Endothelial cell of umbilical vein (primary cell): ENCODE results near the gene ZER1. TPM values are rescaled to one million over a fixed set of nuclear protein-coding genes. Genes with fewer than 3 reads are reported as not detected.

ENCODE experiments used
- BruUV-seq: library from RNA; stranded (reverse); fragments of 400-500 nt; replicated peaks from 2 replicates; lab custom pipeline; 2021; lab: Mats Ljungman, UMichigan
- CTCF ChIA-PET: fragments of 300-600, 350-600 bp; sonication (Branson Sonifier 250); formaldehyde crosslinking; loops from one replicate; lab custom pipeline; 2021; ENCODE audit warnings: antibody characterized with exemption, inconsistent platforms; lab: Charles Lee
- POLR2A ChIA-PET: fragments of 300-600, 350-600 bp; sonication (Branson Sonifier 250); formaldehyde crosslinking; loops from one replicate; lab custom pipeline; 2021; ENCODE audit warnings: antibody characterized with exemption, inconsistent platforms; lab: Charles Lee
- DNase-seq: peaks from one replicate; pipeline ENCODE4 v3.0.0-alpha.2; 2011; ENCODE audit warnings: low read depth, low spot score
- FAIRE-seq: peaks from 2 replicates; lab custom pipeline; 2011; peaks lifted over from hg19 to GRCh38; lab: Jason Lieb, UNC
- H2AFZ ChIP-seq: 2 replicates; pipeline ENCODE4 v1.6.0; 2012; ENCODE audit warnings: low read depth, low read length, control low read depth, inconsistent platforms
- H3K27ac ChIP-seq: 2 replicates; pipeline ENCODE4 v1.5.1; 2011; ENCODE audit warnings: low read depth, mild to moderate bottlenecking, control low read depth, low read length, moderate library complexity; ENCODE audit not compliant: insufficient read depth
- H3K27me3 ChIP-seq, 2 experiments: 2 replicates each; pipeline versions ENCODE4 v1.6.0 to v1.6.1; 2011; ENCODE audit warnings: low read length in 2 of 2, mixed read lengths in 1 of 2; ENCODE audit not compliant: control insufficient read depth in 2 of 2, insufficient read depth in 2 of 2
- H3K36me3 ChIP-seq, 2 experiments: 2 replicates in 1 of 2; 3 replicates in 1 of 2; pipeline ENCODE4 v1.5.1; 2011; ENCODE audit warnings: low read length in 2 of 2, mild to moderate bottlenecking in 1 of 2, moderate library complexity in 1 of 2; ENCODE audit not compliant: control insufficient read depth in 2 of 2, insufficient read depth in 2 of 2; ENCODE audit errors: extremely low read depth in 1 of 2
- H3K4me1 ChIP-seq: 3 replicates; pipeline ENCODE4 v1.5.1; 2011; ENCODE audit warnings: mild to moderate bottlenecking, low read length; ENCODE audit not compliant: control insufficient read depth, insufficient read depth; ENCODE audit errors: extremely low read depth
- H3K4me2 ChIP-seq: 2 replicates; pipeline ENCODE4 v1.6.1; 2011; ENCODE audit warnings: low read length, control low read depth, mixed read lengths; ENCODE audit not compliant: insufficient read depth
- H3K4me3 ChIP-seq, 3 experiments: fragments of 200-600 bp in 1 of 3; sonication (generic), shearing (Covaris generic) in 1 of 3; replicated peaks in 1 of 3; 2 replicates each; pipeline ENCODE4 v1.5.1; 2011 to 2016; ENCODE audit warnings: control low read depth in 3 of 3, low read length in 3 of 3, mild to moderate bottlenecking in 2 of 3, inconsistent platforms in 1 of 3, low read depth in 1 of 3, moderate library complexity in 1 of 3; ENCODE audit not compliant: insufficient read depth in 1 of 3
- H3K79me2 ChIP-seq: 2 replicates; pipeline ENCODE4 v1.6.0; 2012; ENCODE audit warnings: low read length, inconsistent platforms; ENCODE audit not compliant: control insufficient read depth, insufficient read depth
- H3K9ac ChIP-seq: replicated peaks from 2 replicates; pipeline ENCODE3; 2011; ENCODE audit warnings: low read length, control low read depth; ENCODE audit not compliant: insufficient read depth; ENCODE audit errors: extremely low read depth
- H3K9me1 ChIP-seq: replicated peaks from 3 replicates; pipeline ENCODE4 v1.6.0; 2011; ENCODE audit warnings: mild to moderate bottlenecking, low read length; ENCODE audit not compliant: control insufficient read depth, insufficient read depth; ENCODE audit errors: extremely low read depth
- H3K9me3 ChIP-seq: replicated peaks from 2 replicates; pipeline ENCODE4 v1.5.1; 2012; ENCODE audit warnings: low read length, inconsistent platforms; ENCODE audit not compliant: control insufficient read depth, insufficient read depth
- H4K20me1 ChIP-seq: replicated peaks from 2 replicates; pipeline ENCODE3; 2011; ENCODE audit warnings: mild to moderate bottlenecking, low read length; ENCODE audit not compliant: control insufficient read depth, insufficient read depth; ENCODE audit errors: extremely low read depth
- EZH2 ChIP-seq: IDR thresholded peaks from 2 replicates; pipeline ENCODE4 v1.6.1; 2012; ENCODE audit warnings: borderline replicate concordance, low read depth, mild to moderate bottlenecking, moderate library complexity, low read length, inconsistent platforms; ENCODE audit not compliant: severe bottlenecking
- FOS ChIP-seq: IDR thresholded peaks from 2 replicates; pipeline ENCODE4 v1.6.1; 2011; ENCODE audit warnings: mild to moderate bottlenecking, low read length, moderate library complexity, borderline replicate concordance; ENCODE audit not compliant: insufficient read depth
- JUN ChIP-seq: IDR thresholded peaks from 2 replicates; pipeline ENCODE4 v1.6.1; 2011; ENCODE audit warnings: borderline replicate concordance, low read depth; ENCODE audit not compliant: insufficient read length, insufficient read depth
- POLR2A ChIP-seq: IDR thresholded peaks from 2 replicates; pipeline ENCODE4 v1.6.1; 2012; ENCODE audit warnings: low read depth, mild to moderate bottlenecking, control low read depth, low read length
- POLR2AphosphoS5 ChIP-seq: IDR thresholded peaks from 2 replicates; pipeline ENCODE4 v1.6.1; 2012; ENCODE audit warnings: low read depth, mild to moderate bottlenecking, control low read depth, low read length, moderate library complexity; ENCODE audit not compliant: insufficient read depth
- dilution Hi-C: fragments of 300-500 bp; cut with MboI; formaldehyde crosslinking; loops from one replicate; pipeline ENCODE4 v1.15.0; 2019; ENCODE audit warnings: low sequenced_read_pairs; ENCODE audit not compliant: extremely low pct_ligation_motif_present
- intact Hi-C: fragments of 100-400 bp; cut with micrococcal nuclease; formaldehyde crosslinking; loops from one replicate; pipeline ENCODE4 v1.10.0; 2022
- polyA plus RNA-seq, 4 experiments: library from polyadenylated mRNA; depleted of rRNA in 3 of 4; stranded (reverse) in 3 of 4; unstranded in 1 of 4; fragments of >200 nt; gene quantifications; 2 replicates each; pipeline versions ENCODE4 v1.2.1 to v1.2.3, GENCODE V29; 2011 to 2012; ENCODE audit warnings: missing spikeins in 1 of 4
- total RNA-seq: library from RNA; stranded (reverse); gene quantifications from 2 replicates; pipeline ENCODE4 v1.2.3, GENCODE V29; 2021
- TF ChIP-seq, protein P1 (sequence below): IDR thresholded peaks from 2 replicates; pipeline ENCODE4 v1.6.1; 2011; ENCODE audit not compliant: insufficient read depth, insufficient read length

The ZER1 gene
- total and polyA plus RNA-seq, 2 donors (not counting 3 experiments of a cell fraction or from before 2014, with no cell fraction given) = 23.0 to 29.9 TPM

DNA sequence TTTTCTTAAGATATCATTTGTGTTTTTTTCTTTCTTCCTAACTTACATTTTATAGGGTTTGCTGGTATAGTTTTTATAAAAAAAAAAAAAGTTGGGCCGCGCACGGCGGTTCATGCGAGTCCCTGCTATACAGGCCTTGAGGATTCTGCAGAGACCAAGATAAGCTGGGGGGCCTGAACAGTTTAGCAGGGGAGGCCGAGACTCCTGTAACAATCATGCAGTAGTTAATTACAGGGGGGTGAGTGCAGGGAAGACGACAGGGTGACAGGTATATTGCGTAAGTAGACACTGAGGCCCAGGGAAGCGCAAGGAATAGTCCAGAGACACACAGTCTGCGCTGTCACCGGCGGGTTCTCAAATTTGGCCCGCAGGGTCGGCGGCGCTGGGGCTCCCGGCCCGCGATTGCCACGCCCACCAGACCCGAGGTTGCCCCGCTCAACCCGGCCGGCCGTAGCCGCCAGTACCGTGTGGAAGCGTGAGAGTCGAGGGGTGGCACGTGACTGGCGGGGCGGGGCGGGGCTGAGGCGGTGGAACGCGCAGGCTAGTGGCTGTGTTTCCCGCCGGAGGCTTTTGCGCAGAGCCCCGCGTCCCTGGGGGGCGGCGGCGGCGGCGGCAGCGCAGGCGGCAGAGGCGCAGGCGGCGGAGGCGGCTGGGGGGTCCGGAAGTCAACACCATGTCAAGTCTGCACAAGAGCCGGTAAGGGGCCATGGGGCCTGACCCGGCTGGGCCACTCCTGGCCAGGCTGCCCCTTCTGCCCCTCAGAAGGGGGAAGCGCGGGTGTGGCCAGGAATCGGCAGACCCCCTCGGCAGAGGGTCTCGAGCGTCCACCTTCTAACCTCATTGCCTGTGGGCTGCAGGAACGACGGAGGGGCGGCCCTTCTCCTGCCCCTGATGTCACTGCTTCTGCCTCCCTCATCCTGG, 15.2 kb upstream of the ZER1 start, which contains the start of gene TBC1D13:
Gene TBC1D13 (plus strand): TSS at position 573 of the 921 bp plus-strand sequence. CDS start 101 bp downstream, at position 674.
- peak; percentile 82 for DNase-seq
- peak; percentile 86 for FAIRE-seq
- Histone ChIP-seq H3K27ac (no peak within 1 kb of the TSS), H3K79me2 (peaks cover 13% of the 10 kb centered on the region), H3K4me1 (peaks cover 11% of the 10 kb centered on the region), H3K9ac (peak within 1 kb of the TSS; percentile 35), H3K9me1 (no peaks in the 10 kb centered on the region), H4K20me1 (no peaks in the 10 kb centered on the region), H3K4me2 (peak within 1 kb of the TSS; percentile 71), H3K4me3 (peak within 1 kb of the TSS; percentile 50 to 94 (median 77)), H3K36me3 (peaks cover 7 to 11% of the 10 kb centered on the region in 2 experiments), H3K27me3 (no peaks in the 10 kb centered on the region), H3K9me3 (no peaks in the 10 kb centered on the region), H2AFZ (peak within 1 kb of the TSS; percentile 98)
- POLR2A ChIA-PET = no interaction called here
- BruUV-seq = no TSS peak
- no peak for TF ChIP-seq JUN
- peak; percentile 66 for TF ChIP-seq POLR2A
- peak; percentile 90 for TF ChIP-seq POLR2AphosphoS5
- TF ChIP-seq, protein P1, sequence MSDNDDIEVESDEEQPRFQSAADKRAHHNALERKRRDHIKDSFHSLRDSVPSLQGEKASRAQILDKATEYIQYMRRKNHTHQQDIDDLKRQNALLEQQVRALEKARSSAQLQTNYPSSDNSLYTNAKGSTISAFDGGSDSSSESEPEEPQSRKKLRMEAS = peak; percentile 76
- dilution Hi-C loops (no loop called here), intact Hi-C loops (loop anchor here (1.0 to 5.0 kb wide), 4 partner anchors 15 to 241 kb away; partner anchors contain the start of genes ENDOG and SH3GLB2)
- CTCF ChIA-PET = interaction anchor here (1.1 kb wide), 1 partner anchor 16 kb away, joined by 3 read pairs; no protein-coding TSS in a partner anchor

DNA sequence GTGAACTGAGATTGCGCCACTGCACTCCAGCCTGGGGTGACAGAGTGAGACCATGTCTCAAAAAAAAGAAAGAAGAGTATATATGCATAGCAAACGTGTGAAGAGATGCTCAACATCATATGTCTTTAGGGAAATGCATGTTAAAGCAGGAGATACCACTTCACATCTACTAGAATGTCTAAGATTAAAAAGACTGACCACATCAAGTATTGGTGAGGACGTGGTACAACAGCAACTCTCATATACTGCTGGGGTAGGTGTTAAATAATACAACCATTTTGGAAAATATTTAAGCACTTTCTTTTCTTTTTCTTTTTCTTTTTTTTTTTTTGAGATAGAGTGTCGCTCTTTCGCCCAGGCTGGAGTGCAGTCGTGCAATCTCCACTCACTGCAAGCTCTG, 13.7 kb upstream of the ZER1 start:
- Histone ChIP-seq H3K79me2 (peaks cover 13% of the 10 kb centered on the region), H3K27ac (no peak overlapping the region), H3K4me3 (no peak overlapping the region), H4K20me1 (no peaks in the 10 kb centered on the region), H3K9ac (no peak overlapping the region), H3K9me3 (no peaks in the 10 kb centered on the region), H2AFZ (no peak overlapping the region), H3K4me2 (no peak overlapping the region), H3K9me1 (no peaks in the 10 kb centered on the region), H3K36me3 (no peaks in the 10 kb centered on the region), H3K27me3 (no peaks in the 10 kb centered on the region), H3K4me1 (peaks cover 11% of the 10 kb centered on the region)
- dilution Hi-C loops = no loop called here
- intact Hi-C loops = loop anchor here (5.0 kb wide), 1 partner anchor 53 kb away; no protein-coding TSS in a partner anchor
- POLR2A ChIA-PET = no interaction called here
- CTCF ChIA-PET = interaction anchor here (1.4 kb wide), 1 partner anchor 33 kb away, joined by 3 read pairs; the partner anchor contains the start of gene ENDOG
- no TSS peak for BruUV-seq
- no peak for TF ChIP-seq EZH2
- TF ChIP-seq, protein P1 = no peak
- TF ChIP-seq FOS = no peak
- no peak for TF ChIP-seq POLR2AphosphoS5
- no peak for DNase-seq
- no peak for FAIRE-seq
